NT2/D1 (cell line): ENCODE results near the gene TGFB2.

Experiments used
- SUZ12 ChIP-seq: IDR thresholded peaks from 2 replicates; pipeline ENCODE4 v1.6.1; 2011; ENCODE audit not compliant: insufficient read length, insufficient read depth; ENCODE audit errors: extremely low read depth
- YY1 ChIP-seq: IDR thresholded peaks from 2 replicates; pipeline ENCODE4 v1.6.1; 2011; ENCODE audit not compliant: insufficient read length, insufficient read depth
- ZNF274 ChIP-seq: IDR thresholded peaks from 2 replicates; pipeline ENCODE4 v1.6.1; 2011; ENCODE audit warnings: mild to moderate bottlenecking, low read depth, low read length

GRCh38 chr1:218395916-218396315 is 50.8 kb downstream of the TGFB2 start:
- TF ChIP-seq SUZ12 (no peak), ZNF274 (no peak), YY1 (no peak)
